ENCODE measurements around the gene DUSP3. TPM values are rescaled to one million over a fixed set of nuclear protein-coding genes. Genes with fewer than 3 reads are reported as not detected.

The DUSP3 gene
- total RNA-seq, 2 experiments from 2014 or later, result 24.7 to 26.3 TPM

- Mint-ChIP-seq H3K9me3 (no peaks in the 10 kb centered on the region), H3K36me3 (ENCODE audit: low read depth) (no peaks in the 10 kb centered on the region), H3K27ac (no peak overlapping the region), H3K4me3 (no peak overlapping the region), H3K4me1 (ENCODE audit: low read depth) (no peaks in the 10 kb centered on the region), H3K27me3 (peaks cover 23% of the 10 kb centered on the region)
- CTCF ChIA-PET, result interaction anchor here (1.6 kb wide), 1 partner anchor 18 kb away, joined by 3 read pairs; no protein-coding TSS in a partner anchor
- ATAC-seq, result no peak
- TF ChIP-seq CTCF (IDR thresholded peaks at IDR 0.05), result no peak
- intact Hi-C loops (cut with micrococcal nuclease), result no loop called here
- no peak for DNase-seq
- POLR2A ChIA-PET, result interaction anchor here (0.6 kb wide), 1 partner anchor 246 kb away, joined by 3 read pairs; no protein-coding TSS in a partner anchor
Observed at GRCh38 chr17:43741636-43742035, 37.1 kb downstream of the DUSP3 start.

- H3K4me1 Mint-ChIP-seq (ENCODE audit: low read depth), result no peaks in the 10 kb centered on the region
- H3K4me3 Mint-ChIP-seq, result no peak overlapping the region
- no peak for TF ChIP-seq CTCF (IDR thresholded peaks at IDR 0.05)
- CTCF ChIA-PET, result interaction anchor here (0.9 to 3.2 kb wide), 6 partner anchors 17 to 204 kb away, joined by 3 to 14 read pairs (median 4); no protein-coding TSS in a partner anchor
- peaks cover 17% of the 10 kb centered on the region for H3K27me3 Mint-ChIP-seq
- ATAC-seq (no peak), DNase-seq (no peak)
- H3K9me3 Mint-ChIP-seq, result no peaks in the 10 kb centered on the region
- intact Hi-C loops (cut with micrococcal nuclease), result no loop called here
- H3K36me3 Mint-ChIP-seq (ENCODE audit: low read depth), result no peaks in the 10 kb centered on the region
- POLR2A ChIA-PET, result interaction anchor here (0.6 kb wide), 1 partner anchor 223 kb away, joined by 3 read pairs; no protein-coding TSS in a partner anchor
- H3K27ac Mint-ChIP-seq, result no peak overlapping the region
Observed at GRCh38 chr17:43740541-43740940, 38.2 kb downstream of the DUSP3 start.

- ATAC-seq, result no peak
- Mint-ChIP-seq H3K4me1 (ENCODE audit: low read depth) (no peaks in the 10 kb centered on the region), H3K27ac (no peak overlapping the region), H3K9me3 (peaks cover 4% of the 10 kb centered on the region), H3K27me3 (peaks cover 5% of the 10 kb centered on the region), H3K4me3 (no peak overlapping the region), H3K36me3 (ENCODE audit: low read depth) (no peaks in the 10 kb centered on the region)
- no peak for DNase-seq
- no peak for TF ChIP-seq CTCF (IDR thresholded peaks at IDR 0.05)
- CTCF ChIA-PET, result interaction anchor here (0.8 to 3.2 kb wide), 3 partner anchors 23 to 57 kb away, joined by 3 to 14 read pairs (median 3); no protein-coding TSS in a partner anchor
- POLR2A ChIA-PET, result interaction anchor here (0.7 kb wide), 1 partner anchor 22 kb away, joined by 3 read pairs; no protein-coding TSS in a partner anchor
- intact Hi-C loops (cut with micrococcal nuclease), result no loop called here
Observed at GRCh38 chr17:43737722-43738121, 41.1 kb downstream of the DUSP3 start.

- intact Hi-C loops (cut with micrococcal nuclease), result no loop called here
- no peak overlapping the region for H3K4me3 Mint-ChIP-seq
- no peak overlapping the region for H3K27ac Mint-ChIP-seq
- TF ChIP-seq CTCF (IDR thresholded peaks at IDR 0.05), result no peak
- DNase-seq (no peak), ATAC-seq (no peak)
- CTCF ChIA-PET, result interaction anchor here (1.1 to 1.3 kb wide), 3 partner anchors 29 to 44 kb away, joined by 3 to 4 read pairs (median 3); no protein-coding TSS in a partner anchor
- H3K4me1 Mint-ChIP-seq (ENCODE audit: low read depth), result no peaks in the 10 kb centered on the region
- POLR2A ChIA-PET, result no interaction called here
- H3K36me3 Mint-ChIP-seq (ENCODE audit: low read depth), result no peaks in the 10 kb centered on the region
- H3K27me3 Mint-ChIP-seq, result peaks cover 2% of the 10 kb centered on the region
- H3K9me3 Mint-ChIP-seq, result peaks cover 4% of the 10 kb centered on the region
Observed at GRCh38 chr17:43736389-43736788, 42.4 kb downstream of the DUSP3 start.

GRCh38 chr17:43734376-43734775 lies 44.4 kb downstream of the DUSP3 start:
- H3K4me1 Mint-ChIP-seq (ENCODE audit: low read depth), result no peaks in the 10 kb centered on the region
- no peaks in the 10 kb centered on the region for H3K36me3 Mint-ChIP-seq (ENCODE audit: low read depth)
- POLR2A ChIA-PET, result no interaction called here
- H3K27ac Mint-ChIP-seq, result no peak overlapping the region
- no peak for TF ChIP-seq CTCF (IDR thresholded peaks at IDR 0.05)
- peaks cover 4% of the 10 kb centered on the region for H3K9me3 Mint-ChIP-seq
- CTCF ChIA-PET, result interaction anchor here (0.8 to 1.6 kb wide), 4 partner anchors 11 to 144 kb away, joined by 3 to 7 read pairs (median 5); no protein-coding TSS in a partner anchor
- peaks cover 2% of the 10 kb centered on the region for H3K27me3 Mint-ChIP-seq
- no peak for ATAC-seq
- no peak for DNase-seq
- no peak overlapping the region for H3K4me3 Mint-ChIP-seq
- intact Hi-C loops (cut with micrococcal nuclease), result no loop called here

All from activated CD8-positive, alpha-beta T cell treated with anti-CD3 and anti-CD28 coated beads for 36 hours (primary cell).